Stimulated activated CD4-positive, alpha-beta T cell treated with anti-CD3 and anti-CD28 coated beads, Interleukin-1b, Interleukin-23, amount 100 ng/mL, for 24 hours (primary cell): ENCODE measurements around the gene FBXO46.
A peak's percentile ranks its signal among the peaks of the same experiment; 100 is the strongest.
"Not testable (repeated sequence)": the region's sequence is repeated elsewhere in the genome, so short reads cannot be mapped to it uniquely, and the experiment has no call there.

Experiments used
- DNase-seq, 4 experiments: peaks; one replicate each; pipeline ENCODE4 v3.0.0-alpha.2; 2020; ENCODE audit warnings: low read depth in 4 of 4, low spot score in 1 of 4

FBXO46 gene

GRCh38 chr19:45729800-45730290 is 851 bp downstream of the FBXO46 start:
- DNase-seq: no peak

GRCh38 chr19:45728683-45729082 is 2.0 kb downstream of the FBXO46 start:
- not testable (repeated sequence) for DNase-seq

- DNase-seq: not testable (repeated sequence)
These were observed 10.6 kb downstream of the FBXO46 start for GRCh38 chr19:45720065-45720464.

GRCh38 chr19:45717983-45718650 is 12.6 kb downstream of the FBXO46 start:
- DNase-seq: no peak

GRCh38 chr19:45717131-45717982 is 13.3 kb downstream of the FBXO46 start:
- peak; percentile 81 to 94 (median 90) for DNase-seq

- DNase-seq: peak in 1 of 4 experiments; percentile 7
These were observed 14.2 kb downstream of the FBXO46 start for GRCh38 chr19:45716359-45717130.

GRCh38 chr19:45715139-45715538 is 15.6 kb downstream of the FBXO46 start:
- no peak for DNase-seq

- DNase-seq: no peak
These were observed 17.6 kb downstream of the FBXO46 start for GRCh38 chr19:45713141-45713540.

- no peak for DNase-seq
These were observed 18.0 kb downstream of the FBXO46 start for GRCh38 chr19:45712699-45713067.

GRCh38 chr19:45711851-45712698 is 18.6 kb downstream of the FBXO46 start:
- no peak for DNase-seq

GRCh38 chr19:45710356-45711130 is 20.2 kb downstream of the FBXO46 start:
- DNase-seq: no peak

- no peak for DNase-seq
These were observed 24.8 kb downstream of the FBXO46 start for GRCh38 chr19:45705710-45706415.

GRCh38 chr19:45705115-45705514 is 25.6 kb downstream of the FBXO46 start:
- DNase-seq: no peak

- no peak for DNase-seq
These were observed 29.0 kb downstream of the FBXO46 start for GRCh38 chr19:45701676-45702075.

- peak; percentile 72 to 77 (median 74) for DNase-seq
These were observed 37.4 kb downstream of the FBXO46 start for GRCh38 chr19:45693106-45693788.

GRCh38 chr19:45692187-45693105 is 38.2 kb downstream of the FBXO46 start, which contains the start of gene QPCTL:
Gene QPCTL, plus strand, starts transcription at chr19:45692666. Its CDS starts 38 bp downstream, at chr19:45692704.
- peak; percentile 85 to 97 (median 92) for DNase-seq

- DNase-seq: peak; percentile 81 to 91 (median 87)
These were observed 39.0 kb downstream of the FBXO46 start, which contains the start of gene SNRPD2 for GRCh38 chr19:45691516-45692186. Gene SNRPD2, minus strand, starts transcription at chr19:45691953. Its CDS starts 65 bp downstream, at chr19:45691888.
